ES-I3 (cell line): Measurements from ENCODE around the gene PATJ.

Source experiments
- H3K36me3 ChIP-seq: 2 replicates; pipeline ENCODE4 v1.6.1; 2013; ENCODE audit warnings: mild to moderate bottlenecking, low read length, control low read depth, moderate library complexity; ENCODE audit not compliant: insufficient read depth
- H3K4me1 ChIP-seq: 2 replicates; pipeline ENCODE4 v1.6.1; 2013; ENCODE audit warnings: mild to moderate bottlenecking, control low read depth, low read length; ENCODE audit not compliant: insufficient read depth
- H3K9ac ChIP-seq: 2 replicates; pipeline ENCODE4 v1.6.1; 2013; ENCODE audit warnings: low read depth, mild to moderate bottlenecking, low read length, moderate library complexity
- H3K9me3 ChIP-seq: 2 replicates; pipeline ENCODE4 v1.6.1; 2013; ENCODE audit warnings: mild to moderate bottlenecking, low read length, moderate library complexity; ENCODE audit not compliant: control insufficient read depth, insufficient read depth

Gene PATJ

GRCh38 chr1:62012095-62012494 is 269.8 kb downstream of the PATJ start:
- H3K36me3 ChIP-seq: no peaks in the 10 kb centered on the region
- peaks cover 4% of the 10 kb centered on the region; the same call in 1 of the 2 replicates for H3K4me1 ChIP-seq
- no peaks in the 10 kb centered on the region for H3K9me3 ChIP-seq
- no peak overlapping the region for H3K9ac ChIP-seq

DNA sequence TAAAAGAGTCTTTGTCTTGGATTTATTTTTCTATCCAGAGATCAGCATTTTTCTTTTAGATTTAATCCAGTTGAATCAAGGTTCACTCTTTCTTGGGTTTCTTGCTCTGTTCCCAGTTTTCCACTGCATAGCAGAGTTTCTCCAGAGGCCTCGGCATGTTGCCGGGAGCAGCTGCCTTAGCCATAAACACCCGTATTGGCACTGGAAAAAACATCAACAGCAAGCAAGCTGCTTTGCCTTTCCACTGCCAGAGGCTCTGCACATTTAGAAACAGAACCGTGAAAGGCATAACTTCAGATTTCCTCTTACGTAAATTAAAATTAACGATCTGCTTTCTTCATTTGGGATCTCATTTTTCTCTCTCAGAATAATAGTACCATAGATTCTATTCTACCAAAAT is 270.6 kb downstream of the PATJ start:
- Histone ChIP-seq H3K9ac (no peak overlapping the region), H3K4me1 (peaks cover 4% of the 10 kb centered on the region; the same call in 1 of the 2 replicates), H3K36me3 (no peaks in the 10 kb centered on the region), H3K9me3 (no peaks in the 10 kb centered on the region)

GRCh38 chr1:62013264-62013663 is 271.0 kb downstream of the PATJ start:
- Histone ChIP-seq H3K9ac (no peak overlapping the region), H3K36me3 (no peaks in the 10 kb centered on the region), H3K4me1 (peaks cover 4% of the 10 kb centered on the region; the same call in 1 of the 2 replicates), H3K9me3 (no peaks in the 10 kb centered on the region)

GRCh38 chr1:62022382-62022983 is 280.2 kb downstream of the PATJ start:
- no peak overlapping the region for H3K9ac ChIP-seq
- peaks cover 8% of the 10 kb centered on the region; the same call in 1 of the 2 replicates for H3K4me1 ChIP-seq
- no peaks in the 10 kb centered on the region for H3K36me3 ChIP-seq
- no peaks in the 10 kb centered on the region for H3K9me3 ChIP-seq

GRCh38 chr1:62024690-62025089 is 282.4 kb downstream of the PATJ start:
- H3K4me1 ChIP-seq: peaks cover 8% of the 10 kb centered on the region; the same call in 1 of the 2 replicates
- peaks cover 3% of the 10 kb centered on the region; the same call in 1 of the 2 replicates for H3K36me3 ChIP-seq
- H3K9me3 ChIP-seq: no peaks in the 10 kb centered on the region
- no peak overlapping the region for H3K9ac ChIP-seq

DNA sequence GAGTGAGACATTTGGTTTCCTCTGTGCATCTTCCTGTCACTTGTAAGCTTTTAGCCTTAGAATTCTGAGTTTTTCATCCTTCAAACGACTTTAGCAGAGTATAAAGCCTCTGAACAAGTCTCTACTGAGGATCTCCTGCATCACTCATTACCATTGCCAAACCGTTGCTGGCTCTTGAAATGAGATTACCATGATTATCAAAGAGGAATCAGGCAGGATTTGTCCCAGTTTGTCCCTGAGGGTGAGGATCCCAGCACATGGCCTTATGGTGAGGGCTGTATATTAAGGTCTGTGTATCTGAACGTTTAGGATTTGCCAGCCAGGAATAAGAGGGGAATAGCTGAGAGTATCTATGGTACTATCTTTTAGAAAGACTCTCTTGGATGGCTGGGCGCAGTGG is 282.9 kb downstream of the PATJ start:
- Histone ChIP-seq H3K9ac (no peak overlapping the region), H3K9me3 (no peaks in the 10 kb centered on the region), H3K36me3 (peaks cover 3% of the 10 kb centered on the region; the same call in 1 of the 2 replicates), H3K4me1 (peaks cover 8% of the 10 kb centered on the region; the same call in 1 of the 2 replicates)

DNA sequence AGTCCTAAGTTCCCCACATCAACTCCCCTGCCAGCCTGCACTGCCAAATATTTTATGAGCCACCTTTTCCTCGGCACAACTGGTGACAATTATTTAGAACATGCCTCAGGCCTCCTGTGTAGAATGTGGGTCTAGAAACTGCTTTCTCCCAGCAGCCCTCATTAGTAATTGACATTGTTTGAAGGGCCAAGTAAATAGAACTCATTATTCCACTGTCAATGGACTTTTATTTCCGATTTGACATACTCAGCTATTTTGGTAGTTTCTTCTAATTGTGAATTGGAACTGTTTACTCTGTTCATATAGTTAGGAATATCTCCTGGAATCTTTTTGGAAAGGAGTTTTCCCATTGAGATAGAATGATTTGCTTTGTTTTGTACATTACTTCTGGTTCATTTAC is 283.6 kb downstream of the PATJ start:
- peaks cover 3% of the 10 kb centered on the region; the same call in 1 of the 2 replicates for H3K36me3 ChIP-seq
- no peaks in the 10 kb centered on the region for H3K9me3 ChIP-seq
- H3K4me1 ChIP-seq: peaks cover 8% of the 10 kb centered on the region; the same call in 1 of the 2 replicates
- H3K9ac ChIP-seq: no peak overlapping the region

DNA sequence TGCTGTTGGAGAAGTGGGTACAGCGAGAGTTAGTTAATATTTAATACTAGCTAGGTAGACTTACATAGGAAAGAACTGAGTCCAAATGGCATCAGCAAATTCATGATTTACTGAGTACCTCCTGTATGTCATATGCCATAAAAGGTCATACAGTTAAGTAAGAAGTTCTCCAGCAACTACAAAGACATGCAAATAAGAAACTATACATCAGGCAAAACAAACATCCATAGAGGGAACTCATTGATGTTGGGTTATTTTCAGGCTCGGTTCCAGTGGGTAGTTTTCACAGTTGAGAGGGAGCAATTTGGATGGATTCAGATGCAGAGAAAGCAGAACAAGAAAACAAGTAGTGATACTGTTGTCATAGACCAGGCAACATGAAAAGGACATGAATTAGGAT is 287.4 kb downstream of the PATJ start:
- H3K9me3 ChIP-seq: no peaks in the 10 kb centered on the region
- H3K36me3 ChIP-seq: peaks cover 3% of the 10 kb centered on the region; the same call in 1 of the 2 replicates
- no peak overlapping the region for H3K9ac ChIP-seq
- peaks cover 20% of the 10 kb centered on the region for H3K4me1 ChIP-seq

DNA sequence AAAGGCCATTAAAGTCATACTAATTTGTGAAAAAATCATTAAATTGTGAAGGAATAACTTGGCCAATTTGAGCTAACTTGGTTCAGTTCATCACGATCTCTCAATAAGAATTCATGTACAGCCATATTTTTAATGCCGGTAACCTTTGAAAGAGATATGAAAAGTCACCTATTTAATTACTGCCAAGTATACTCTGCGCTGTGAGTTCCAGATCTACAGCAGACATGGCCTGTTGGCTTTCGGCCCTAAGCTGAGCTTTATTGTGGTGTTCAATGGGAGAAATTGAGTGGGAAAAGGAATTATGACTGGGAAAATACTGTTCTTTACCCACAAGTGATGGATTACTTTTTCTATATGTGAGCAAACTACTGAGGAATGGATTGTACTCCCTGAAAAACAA is 292.5 kb downstream of the PATJ start:
- Histone ChIP-seq H3K36me3 (no peaks in the 10 kb centered on the region), H3K4me1 (peaks cover 23% of the 10 kb centered on the region), H3K9me3 (no peaks in the 10 kb centered on the region), H3K9ac (no peak overlapping the region)

DNA sequence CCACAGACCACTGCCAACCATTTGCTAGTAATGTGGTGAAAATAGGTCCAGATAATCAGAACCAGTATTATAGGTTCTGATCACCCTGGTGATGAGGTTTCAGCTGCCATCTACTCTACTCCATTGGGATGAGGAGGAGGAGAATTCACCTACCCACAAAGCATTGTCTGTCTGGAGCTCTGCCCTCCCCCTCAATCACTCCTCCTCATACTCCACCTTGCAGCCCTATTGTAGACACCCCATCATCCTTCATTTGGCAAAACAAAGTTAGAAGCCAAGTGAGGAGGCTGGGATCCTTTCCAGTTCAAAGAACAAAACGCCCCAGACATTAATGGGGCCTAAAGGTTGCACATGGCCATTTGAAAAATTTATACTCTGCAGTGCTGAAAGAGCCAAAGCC is 295.0 kb downstream of the PATJ start:
- H3K9me3 ChIP-seq: no peaks in the 10 kb centered on the region
- peaks cover 29% of the 10 kb centered on the region for H3K4me1 ChIP-seq
- H3K36me3 ChIP-seq: no peaks in the 10 kb centered on the region
- H3K9ac ChIP-seq: no peak overlapping the region

GRCh38 chr1:62038594-62039284 is 296.5 kb downstream of the PATJ start:
- H3K9me3 ChIP-seq: no peaks in the 10 kb centered on the region
- no peaks in the 10 kb centered on the region for H3K36me3 ChIP-seq
- no peak overlapping the region for H3K9ac ChIP-seq
- H3K4me1 ChIP-seq: peaks cover 18% of the 10 kb centered on the region

GRCh38 chr1:62040450-62040849 is 298.2 kb downstream of the PATJ start:
- Histone ChIP-seq H3K4me1 (peaks cover 18% of the 10 kb centered on the region), H3K36me3 (no peaks in the 10 kb centered on the region), H3K9ac (no peak overlapping the region), H3K9me3 (no peaks in the 10 kb centered on the region)

- no peaks in the 10 kb centered on the region for H3K36me3 ChIP-seq
- H3K9me3 ChIP-seq: no peaks in the 10 kb centered on the region
- H3K4me1 ChIP-seq: peaks cover 22% of the 10 kb centered on the region
- no peak overlapping the region for H3K9ac ChIP-seq
Measured at GRCh38 chr1:62040973-62041372, 298.7 kb downstream of the PATJ start.

- no peaks in the 10 kb centered on the region for H3K9me3 ChIP-seq
- H3K4me1 ChIP-seq: peaks cover 27% of the 10 kb centered on the region
- no peak overlapping the region for H3K9ac ChIP-seq
- no peaks in the 10 kb centered on the region for H3K36me3 ChIP-seq
Measured at GRCh38 chr1:62043154-62043553, 300.9 kb downstream of the PATJ start.

DNA sequence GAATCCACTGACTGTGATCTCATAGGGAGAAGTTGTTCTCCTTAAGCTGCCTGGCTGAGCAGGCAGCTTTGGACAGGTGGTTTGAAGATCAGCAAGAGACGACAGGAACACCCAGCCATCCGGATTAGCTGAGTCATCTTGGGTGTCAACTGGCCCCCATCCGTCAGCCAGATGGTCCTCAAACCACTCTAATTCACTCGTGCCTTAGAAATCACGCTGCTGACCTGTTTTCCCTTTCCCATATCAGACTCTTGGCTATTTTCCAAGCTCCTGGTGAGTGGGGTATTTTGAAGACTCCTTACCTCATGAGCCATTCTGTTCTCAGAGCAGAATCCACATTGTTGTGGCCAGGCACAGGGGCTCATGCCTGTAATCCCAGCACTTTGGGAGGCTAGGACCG is 303.3 kb downstream of the PATJ start:
- no peaks in the 10 kb centered on the region for H3K9me3 ChIP-seq
- H3K9ac ChIP-seq: no peak overlapping the region
- peaks cover 19% of the 10 kb centered on the region for H3K4me1 ChIP-seq
- no peaks in the 10 kb centered on the region for H3K36me3 ChIP-seq
